Measurements from ENCODE around the gene NNAT. TPM values are rescaled to one million over a fixed set of nuclear protein-coding genes. Genes with fewer than 3 reads are reported as not detected.

The NNAT gene
- total and polyA plus RNA-seq, 2 experiments from 2014 or later = 0.90 TPM; not detected in 1

DNA sequence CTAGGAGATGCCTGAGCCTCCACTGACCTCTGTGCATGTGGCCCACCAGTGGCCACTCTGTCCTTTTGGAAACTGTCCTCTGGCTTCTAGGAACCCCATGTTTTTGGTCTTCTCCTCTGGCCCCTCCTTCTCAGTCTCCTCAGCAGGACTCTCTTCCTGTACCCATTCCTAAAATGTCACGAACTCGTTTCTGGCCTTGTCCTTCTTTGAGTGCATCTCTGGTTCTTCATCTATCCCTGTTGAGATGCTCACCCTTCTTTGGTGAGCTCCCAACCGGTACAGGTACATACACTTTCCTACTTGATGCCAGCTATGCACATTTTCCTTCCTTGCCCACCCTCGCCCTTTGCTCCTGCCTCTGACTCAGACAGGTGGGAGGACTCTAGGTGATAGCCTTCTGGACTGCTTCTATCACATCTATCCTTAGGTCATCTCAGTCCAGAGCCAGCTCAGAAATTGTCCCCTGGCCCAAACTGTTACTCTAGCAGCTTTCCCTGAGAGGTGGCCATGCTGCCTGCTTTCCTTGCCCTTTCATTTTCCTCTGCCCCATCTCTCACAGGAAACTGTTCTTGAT is 14.8 kb upstream of the NNAT start:
- Histone ChIP-seq H3K4me3 (no peak overlapping the region), H3K4me2 (ENCODE audit: unreplicated experiment) (no peak overlapping the region), H4K20me1 (ENCODE audit: insufficient read depth) (peaks cover 3% of the 10 kb centered on the region; the same call in 1 of the 2 replicates), H2AFZ (no peak overlapping the region), H3K9me2 (ENCODE audit: insufficient read depth) (no peaks in the 10 kb centered on the region; the same call in 1 of the 2 replicates), H3K4me1 (ENCODE audit: insufficient read depth) (peaks cover 2% of the 10 kb centered on the region), H3K9me3 (ENCODE audit: low read depth) (no peaks in the 10 kb centered on the region), H3K27me3 (replicated peaks; ENCODE audit: insufficient read depth) (no peaks in the 10 kb centered on the region), H3K27ac (no peak overlapping the region), H3F3A (ENCODE audit: insufficient read depth) (peaks cover 13% of the 10 kb centered on the region; the same call in 1 of the 2 replicates), H3K9ac (no peak overlapping the region), H3K36me3 (ENCODE audit: low read depth) (peaks cover 8% of the 10 kb centered on the region; the same call in 1 of the 2 replicates), H3K79me2 (ENCODE audit: insufficient read depth) (peaks cover 31% of the 10 kb centered on the region)
- TF ChIP-seq EZH2 (IDR thresholded peaks at IDR 0.05; ENCODE audit: insufficient read depth, poor library complexity, severe bottlenecking) (no peak), EZH2phosphoT487 (IDR thresholded peaks at IDR 0.05; ENCODE audit: insufficient read depth, low read depth) (no peak)
- 67 to 74% methylated on average over 4 of the region's 4 CpGs for whole genome bisulfite sequencing, 2 experiments (ENCODE audit: low coverage in 1 of 2, low lambda C conversion rate in 2 of 2, missing lambda C conversion rate in 2 of 2)
- DNase-seq = no peak
- in situ Hi-C loops (cut with MboI) = no loop called here

DNA sequence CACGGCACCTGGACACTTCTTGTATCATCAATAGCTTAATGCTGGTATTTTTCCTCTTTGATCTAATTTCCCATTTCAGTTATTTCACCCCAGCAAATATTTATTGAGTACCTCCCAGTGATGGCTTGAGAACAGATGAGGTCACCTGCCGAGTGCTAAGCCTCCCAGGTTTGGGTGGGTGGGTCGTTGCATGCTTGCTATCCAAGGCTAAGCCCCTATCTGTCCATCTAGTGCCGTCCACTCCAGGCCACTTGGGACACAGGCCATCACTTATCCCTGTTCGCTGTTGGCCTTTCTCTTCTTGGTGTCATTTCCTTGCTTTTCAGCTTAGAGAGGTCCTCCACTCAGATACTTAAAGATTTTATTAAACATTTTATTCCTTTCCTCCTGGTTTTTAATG is 10.8 kb upstream of the NNAT start:
- H4K20me1 ChIP-seq (ENCODE audit: insufficient read depth) = peaks cover 13% of the 10 kb centered on the region; the same call in 1 of the 2 replicates
- peaks cover 61% of the 10 kb centered on the region for H3K79me2 ChIP-seq (ENCODE audit: insufficient read depth)
- H3K27me3 ChIP-seq (replicated peaks; ENCODE audit: insufficient read depth) = no peaks in the 10 kb centered on the region
- H3K9me2 ChIP-seq (ENCODE audit: insufficient read depth) = no peaks in the 10 kb centered on the region; the same call in 1 of the 2 replicates
- H3K4me1 ChIP-seq (ENCODE audit: insufficient read depth) = peaks cover 29% of the 10 kb centered on the region
- H3K9ac ChIP-seq = no peak overlapping the region
- H3K27ac ChIP-seq = no peak overlapping the region
- no peak overlapping the region for H3K4me2 ChIP-seq (ENCODE audit: unreplicated experiment)
- TF ChIP-seq EZH2 (IDR thresholded peaks at IDR 0.05; ENCODE audit: insufficient read depth, poor library complexity, severe bottlenecking) (no peak), EZH2phosphoT487 (IDR thresholded peaks at IDR 0.05; ENCODE audit: insufficient read depth, low read depth) (no peak)
- in situ Hi-C loops (cut with MboI) = loop anchor here (10.0 kb wide), 1 partner anchor 115 kb away; no protein-coding TSS in a partner anchor
- DNase-seq = no peak
- no peaks in the 10 kb centered on the region for H3K9me3 ChIP-seq (ENCODE audit: low read depth)
- H2AFZ ChIP-seq = no peak overlapping the region
- H3F3A ChIP-seq (ENCODE audit: insufficient read depth) = peaks cover 27% of the 10 kb centered on the region
- H3K4me3 ChIP-seq = no peak overlapping the region
- H3K36me3 ChIP-seq (ENCODE audit: low read depth) = peaks cover 24% of the 10 kb centered on the region; the same call in 1 of the 2 replicates
- WGBS, 2 experiments (ENCODE audit: low coverage in 1 of 2, low lambda C conversion rate in 2 of 2, missing lambda C conversion rate in 2 of 2) = 88% methylated on average over 5 of the region's 5 CpGs

DNA sequence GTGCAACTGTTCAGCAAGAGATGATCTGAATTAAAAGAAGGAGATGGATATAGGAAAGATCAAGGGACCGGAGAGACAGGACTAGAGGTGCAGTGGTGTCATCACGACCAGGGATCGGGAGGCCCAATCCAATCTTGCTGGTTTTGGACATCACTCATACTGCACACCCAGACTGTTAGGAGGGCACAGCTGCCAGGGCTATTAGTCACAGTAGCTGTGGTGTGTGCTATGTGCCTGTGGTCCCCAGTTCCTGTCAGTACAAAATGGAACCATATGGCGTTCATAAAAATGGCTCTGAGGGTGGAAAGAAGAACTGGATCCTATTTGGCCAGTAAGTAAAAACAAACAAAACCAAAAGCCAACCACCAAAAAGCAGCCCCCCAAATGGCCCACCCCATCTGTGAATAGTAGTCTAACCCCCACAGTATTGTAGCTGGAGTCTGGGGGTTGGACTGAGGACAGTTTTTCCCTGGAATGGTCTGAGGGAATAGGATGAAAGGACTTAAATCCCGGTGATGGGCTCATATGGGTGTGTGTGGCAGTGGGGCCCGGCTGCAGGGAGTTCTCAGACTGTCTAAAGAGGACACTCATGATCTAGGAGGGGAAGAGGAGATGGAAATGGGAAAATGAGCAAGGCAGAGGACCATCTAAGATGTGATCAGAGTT is 9.3 kb upstream of the NNAT start:
- H3K4me3 ChIP-seq = peak overlapping the region; percentile 38
- 22 to 25% methylated on average over 6 of the region's 6 CpGs for WGBS, 2 experiments (ENCODE audit: low coverage in 1 of 2, low lambda C conversion rate in 2 of 2, missing lambda C conversion rate in 2 of 2)
- H3F3A ChIP-seq (ENCODE audit: insufficient read depth) = peaks cover 27% of the 10 kb centered on the region
- no peak overlapping the region for H3K9ac ChIP-seq
- no peak for TF ChIP-seq EZH2phosphoT487 (IDR thresholded peaks at IDR 0.05; ENCODE audit: insufficient read depth, low read depth)
- TF ChIP-seq EZH2 (IDR thresholded peaks at IDR 0.05; ENCODE audit: insufficient read depth, poor library complexity, severe bottlenecking) = no peak
- peaks cover 77% of the 10 kb centered on the region for H3K79me2 ChIP-seq (ENCODE audit: insufficient read depth)
- DNase-seq = peak; percentile 87
- H3K4me1 ChIP-seq (ENCODE audit: insufficient read depth) = peaks cover 29% of the 10 kb centered on the region
- no peaks in the 10 kb centered on the region for H3K9me3 ChIP-seq (ENCODE audit: low read depth)
- H3K27ac ChIP-seq = peak overlapping the region; percentile 56
- H3K27me3 ChIP-seq (replicated peaks; ENCODE audit: insufficient read depth) = no peaks in the 10 kb centered on the region
- peak overlapping the region; percentile 60 for H3K4me2 ChIP-seq (ENCODE audit: unreplicated experiment)
- no peaks in the 10 kb centered on the region; the same call in 1 of the 2 replicates for H3K9me2 ChIP-seq (ENCODE audit: insufficient read depth)
- peaks cover 34% of the 10 kb centered on the region; the same call in 1 of the 2 replicates for H3K36me3 ChIP-seq (ENCODE audit: low read depth)
- in situ Hi-C loops (cut with MboI) = loop anchor here (10.0 kb wide), 1 partner anchor 117 kb away; no protein-coding TSS in a partner anchor
- no peak overlapping the region for H2AFZ ChIP-seq
- H4K20me1 ChIP-seq (ENCODE audit: insufficient read depth) = peaks cover 19% of the 10 kb centered on the region; the same call in 1 of the 2 replicates

DNA sequence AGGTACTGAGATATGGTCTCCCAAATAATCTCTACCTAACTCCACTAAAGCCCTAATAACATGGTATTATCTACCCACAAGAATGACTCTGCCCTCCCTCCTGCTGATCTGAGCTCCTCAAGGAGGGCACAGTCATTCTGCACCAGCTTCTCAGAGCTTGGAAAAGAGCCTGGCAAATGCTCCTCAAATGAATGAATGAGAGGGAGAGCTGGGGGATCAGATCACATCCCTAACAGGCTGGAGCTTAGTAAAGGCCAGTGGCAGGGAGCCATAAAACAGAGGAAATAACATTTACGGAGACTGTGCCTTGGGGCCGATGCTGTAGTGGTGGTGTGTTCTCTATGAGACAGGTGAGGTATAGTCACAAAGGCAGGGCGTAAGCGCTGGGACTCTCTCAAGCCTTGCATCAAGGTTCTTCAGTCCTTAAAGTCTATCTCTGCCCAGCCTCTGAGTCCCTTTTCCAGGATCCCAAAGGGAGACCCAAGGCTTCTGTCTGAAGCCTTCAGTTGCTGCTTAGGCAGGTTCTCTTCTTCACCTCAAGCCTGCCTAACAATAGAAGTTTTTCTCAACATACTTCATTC is 7.2 kb upstream of the NNAT start:
- Histone ChIP-seq H3K27ac (no peak overlapping the region), H2AFZ (no peak overlapping the region), H4K20me1 (ENCODE audit: insufficient read depth) (peaks cover 19% of the 10 kb centered on the region; the same call in 1 of the 2 replicates), H3K36me3 (ENCODE audit: low read depth) (peaks cover 34% of the 10 kb centered on the region; the same call in 1 of the 2 replicates), H3F3A (ENCODE audit: insufficient read depth) (peaks cover 21% of the 10 kb centered on the region), H3K9me3 (ENCODE audit: low read depth) (no peaks in the 10 kb centered on the region), H3K4me1 (ENCODE audit: insufficient read depth) (peaks cover 29% of the 10 kb centered on the region), H3K9ac (no peak overlapping the region), H3K4me3 (no peak overlapping the region), H3K9me2 (ENCODE audit: insufficient read depth) (no peaks in the 10 kb centered on the region), H3K79me2 (ENCODE audit: insufficient read depth) (peaks cover 88% of the 10 kb centered on the region), H3K27me3 (replicated peaks; ENCODE audit: insufficient read depth) (no peaks in the 10 kb centered on the region), H3K4me2 (ENCODE audit: unreplicated experiment) (no peak overlapping the region)
- 94 to 100% methylated on average over 4 of the region's 4 CpGs for WGBS, 2 experiments (ENCODE audit: low coverage in 1 of 2, low lambda C conversion rate in 2 of 2, missing lambda C conversion rate in 2 of 2)
- no peak for DNase-seq
- in situ Hi-C loops (cut with MboI) = loop anchor here (10.0 kb wide), 1 partner anchor 119 kb away; no protein-coding TSS in a partner anchor
- no peak for TF ChIP-seq EZH2 (IDR thresholded peaks at IDR 0.05; ENCODE audit: insufficient read depth, poor library complexity, severe bottlenecking)
- TF ChIP-seq EZH2phosphoT487 (IDR thresholded peaks at IDR 0.05; ENCODE audit: insufficient read depth, low read depth) = no peak

Data from GM23248 (cell line).